Cardiac muscle cell (in vitro differentiated cells and primary cell): ENCODE measurements around the gene PHF2. TPM values are rescaled to one million over a fixed set of nuclear protein-coding genes. Genes with fewer than 3 reads are reported as not detected.

Experiments
- DNase-seq, 2 donors: peaks; one replicate each; pipeline versions ENCODE4 v3.0.0 to v3.0.0-alpha.2; 2010 to 2017; ENCODE audit warnings: low read depth in 1 of 2, low spot score in 1 of 2
- H3K27ac ChIP-seq: fragments of 200-600 bp; sonication (generic); 2 replicates; pipeline ENCODE4 v1.5.1; 2016
- H3K27me3 ChIP-seq: fragments of 200-600 bp; sonication (generic); 2 replicates; pipeline ENCODE4 v1.6.0; 2016; ENCODE audit warnings: control low read depth
- H3K36me3 ChIP-seq: fragments of 200-600 bp; sonication (generic); 2 replicates; pipeline ENCODE4 v1.5.1; 2016; ENCODE audit warnings: control low read depth
- H3K4me1 ChIP-seq: fragments of 200-600 bp; sonication (generic); 2 replicates; pipeline ENCODE4 v1.8.1; 2017; ENCODE audit warnings: low read depth, mild to moderate bottlenecking, mixed run types
- H3K4me3 ChIP-seq: fragments of 200-600 bp; sonication (generic); 2 replicates; pipeline ENCODE4 v1.5.1; 2016; ENCODE audit warnings: mild to moderate bottlenecking
- H3K9me3 ChIP-seq: fragments of 200-600 bp; sonication (generic); 2 replicates; pipeline ENCODE4 v1.5.1; 2017; ENCODE audit warnings: low read depth, mild to moderate bottlenecking, control low read depth
- polyA plus RNA-seq: library from polyadenylated mRNA; unstranded; fragments of >200 nt; fragmentation: Nextera tagmentation; extraction: Ambion mirVana; gene quantifications from 2 replicates; pipeline ENCODE4 v1.2.1, GENCODE V29; 2016
- total RNA-seq: library from RNA; depleted of rRNA; stranded (reverse); fragments of >200 nt; gene quantifications from 2 replicates; pipeline ENCODE4 v1.2.3, GENCODE V29; 2016
- TF ChIP-seq, protein P1 (sequence below): IDR thresholded peaks from 2 replicates; pipeline ENCODE4 v1.5.1; 2012; ENCODE audit warnings: low read depth, mild to moderate bottlenecking, low read length

PHF2 gene
- total and polyA plus RNA-seq, 2 experiments from 2014 or later = 14.1 to 33.7 TPM

DNA sequence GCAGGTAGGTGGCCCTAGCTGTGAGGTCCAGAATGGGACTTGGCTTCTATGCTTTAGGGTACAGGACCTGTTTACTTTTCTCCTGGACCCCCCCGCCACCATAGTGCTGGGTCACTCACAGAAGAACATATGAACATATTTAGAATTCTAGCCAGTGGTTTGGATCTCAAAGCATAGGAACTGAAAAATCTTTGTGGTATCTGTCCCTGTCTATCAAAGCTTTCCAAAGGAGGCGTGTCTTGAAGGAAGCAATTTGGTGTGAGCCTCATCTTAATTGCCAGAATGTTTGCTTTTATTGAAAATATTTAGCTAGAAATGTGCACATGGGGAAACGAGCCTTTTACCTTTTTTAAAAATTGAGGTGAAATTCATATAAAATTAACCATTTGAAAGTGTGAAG, 6.2 kb downstream of the PHF2 start:
- DNase-seq = no peak
- H3K4me1 ChIP-seq = peaks cover 7% of the 10 kb centered on the region
- no peak overlapping the region for H3K27ac ChIP-seq
- no peaks in the 10 kb centered on the region for H3K9me3 ChIP-seq
- H3K36me3 ChIP-seq = no peaks in the 10 kb centered on the region
- H3K4me3 ChIP-seq = no peak overlapping the region
- H3K27me3 ChIP-seq = no peaks in the 10 kb centered on the region
- TF ChIP-seq, protein P1, sequence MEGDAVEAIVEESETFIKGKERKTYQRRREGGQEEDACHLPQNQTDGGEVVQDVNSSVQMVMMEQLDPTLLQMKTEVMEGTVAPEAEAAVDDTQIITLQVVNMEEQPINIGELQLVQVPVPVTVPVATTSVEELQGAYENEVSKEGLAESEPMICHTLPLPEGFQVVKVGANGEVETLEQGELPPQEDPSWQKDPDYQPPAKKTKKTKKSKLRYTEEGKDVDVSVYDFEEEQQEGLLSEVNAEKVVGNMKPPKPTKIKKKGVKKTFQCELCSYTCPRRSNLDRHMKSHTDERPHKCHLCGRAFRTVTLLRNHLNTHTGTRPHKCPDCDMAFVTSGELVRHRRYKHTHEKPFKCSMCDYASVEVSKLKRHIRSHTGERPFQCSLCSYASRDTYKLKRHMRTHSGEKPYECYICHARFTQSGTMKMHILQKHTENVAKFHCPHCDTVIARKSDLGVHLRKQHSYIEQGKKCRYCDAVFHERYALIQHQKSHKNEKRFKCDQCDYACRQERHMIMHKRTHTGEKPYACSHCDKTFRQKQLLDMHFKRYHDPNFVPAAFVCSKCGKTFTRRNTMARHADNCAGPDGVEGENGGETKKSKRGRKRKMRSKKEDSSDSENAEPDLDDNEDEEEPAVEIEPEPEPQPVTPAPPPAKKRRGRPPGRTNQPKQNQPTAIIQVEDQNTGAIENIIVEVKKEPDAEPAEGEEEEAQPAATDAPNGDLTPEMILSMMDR = no peak

DNA sequence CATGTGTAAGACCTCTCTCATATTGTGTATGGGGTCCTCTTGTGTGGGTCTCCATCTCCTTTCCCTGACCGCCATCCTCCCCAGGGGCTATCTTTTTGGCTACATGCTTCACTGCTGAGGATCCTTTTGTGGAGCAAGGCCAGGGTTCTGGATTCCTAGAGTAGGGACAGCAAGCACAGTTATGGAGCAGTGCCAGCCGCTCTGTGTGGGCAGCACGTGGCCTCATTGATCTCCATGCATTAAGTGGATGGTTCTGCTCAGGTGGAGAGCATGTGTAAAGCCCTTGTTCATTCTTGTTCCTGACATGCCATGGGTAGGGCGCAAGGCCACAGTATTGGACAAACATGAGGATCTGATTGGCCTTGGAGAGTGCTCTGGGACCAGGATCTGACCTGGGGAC, 8.9 kb downstream of the PHF2 start:
- TF ChIP-seq, protein P1 = no peak
- no peak for DNase-seq
- Histone ChIP-seq H3K27me3 (no peaks in the 10 kb centered on the region), H3K4me1 (peaks cover 16% of the 10 kb centered on the region), H3K36me3 (no peaks in the 10 kb centered on the region), H3K9me3 (no peaks in the 10 kb centered on the region), H3K27ac (no peak overlapping the region), H3K4me3 (no peak overlapping the region)

DNA sequence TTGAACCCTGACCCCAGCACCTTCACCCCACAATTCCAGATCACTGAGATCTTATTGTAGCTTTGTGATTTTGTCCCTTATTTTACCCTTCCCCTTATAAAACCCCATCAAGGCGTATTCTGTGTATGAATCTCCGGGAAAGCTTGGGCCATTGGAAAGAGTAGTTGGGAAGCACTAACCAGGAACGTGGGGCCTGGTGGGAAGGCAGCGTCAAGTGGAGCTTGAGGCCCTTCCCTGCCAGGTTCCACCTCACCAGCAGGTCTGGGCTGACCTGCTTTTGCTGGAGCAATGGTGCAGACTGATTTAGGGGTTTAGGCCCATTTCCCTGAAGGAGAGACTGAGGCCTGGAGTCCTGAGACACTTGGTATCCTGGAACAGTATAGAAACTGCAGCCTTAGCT, 9.3 kb downstream of the PHF2 start:
- Histone ChIP-seq H3K4me3 (no peak overlapping the region), H3K27ac (no peak overlapping the region), H3K4me1 (peaks cover 16% of the 10 kb centered on the region), H3K36me3 (no peaks in the 10 kb centered on the region), H3K27me3 (no peaks in the 10 kb centered on the region), H3K9me3 (no peaks in the 10 kb centered on the region)
- TF ChIP-seq, protein P1 = no peak
- no peak for DNase-seq

DNA sequence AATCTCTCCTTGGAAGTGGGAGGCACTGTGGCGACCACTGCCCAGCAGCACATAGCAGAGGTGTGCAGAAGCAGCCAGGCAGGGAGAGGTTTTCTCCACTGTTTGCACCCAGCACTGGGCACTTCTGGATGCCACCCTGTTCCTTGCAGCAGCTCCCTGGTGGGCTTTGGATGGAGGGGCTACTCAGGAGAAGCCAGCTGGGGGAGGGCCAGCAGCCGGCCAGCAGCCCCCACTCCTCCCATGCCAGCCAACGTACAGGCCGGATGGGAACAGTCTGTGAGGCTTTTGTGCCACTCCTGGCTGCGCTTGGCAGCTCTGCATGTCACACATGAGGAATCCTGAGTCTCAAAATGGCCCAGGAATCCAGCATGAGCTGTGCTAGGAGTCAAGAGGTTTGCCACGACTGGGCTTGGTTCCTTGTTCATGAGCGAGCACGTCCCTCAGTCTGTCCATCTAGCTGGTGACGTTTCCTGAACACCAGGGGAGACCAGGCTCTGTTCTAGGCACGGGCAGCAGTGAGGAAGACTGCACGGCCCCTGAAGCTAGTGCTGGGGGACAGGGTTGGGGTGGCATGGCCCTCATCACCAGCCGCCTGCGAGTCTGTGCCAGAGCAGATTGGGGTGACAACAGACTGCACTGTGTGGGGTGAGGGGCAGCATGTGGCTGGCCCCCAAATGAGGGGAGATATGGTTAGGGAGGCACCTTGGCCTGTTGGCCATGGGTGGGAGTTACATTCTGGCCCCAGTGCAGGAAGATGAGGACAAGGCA, 10.1 kb downstream of the PHF2 start:
- TF ChIP-seq, protein P1 = no peak
- H3K4me3 ChIP-seq = no peak overlapping the region
- no peak for DNase-seq
- H3K4me1 ChIP-seq = peaks cover 16% of the 10 kb centered on the region
- H3K36me3 ChIP-seq = no peaks in the 10 kb centered on the region
- no peaks in the 10 kb centered on the region for H3K9me3 ChIP-seq
- no peaks in the 10 kb centered on the region for H3K27me3 ChIP-seq
- no peak overlapping the region for H3K27ac ChIP-seq

DNA sequence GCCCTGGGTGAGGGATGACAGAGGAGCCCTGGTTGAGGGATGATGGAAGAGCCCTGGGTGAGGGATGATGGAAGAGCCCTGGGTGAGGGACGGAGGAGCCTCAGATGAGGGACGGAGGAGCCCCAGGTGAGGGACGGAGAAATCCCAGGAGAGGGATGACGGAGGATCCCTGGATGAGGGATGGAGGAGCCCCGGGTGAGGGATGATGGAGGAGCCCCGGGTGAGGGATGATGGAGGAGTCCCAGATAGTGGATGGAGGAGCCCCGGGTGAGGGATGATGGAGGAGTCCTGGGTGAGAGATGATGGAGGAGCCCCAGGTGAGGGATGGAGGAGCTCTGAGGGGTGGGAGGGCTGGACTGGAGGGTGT, 10.9 kb downstream of the PHF2 start:
- Histone ChIP-seq H3K36me3 (no peaks in the 10 kb centered on the region), H3K9me3 (no peaks in the 10 kb centered on the region), H3K27ac (no peak overlapping the region), H3K27me3 (no peaks in the 10 kb centered on the region), H3K4me3 (no peak overlapping the region), H3K4me1 (peaks cover 12% of the 10 kb centered on the region)
- no peak for DNase-seq
- TF ChIP-seq, protein P1 = no peak
